AG10803 (cell line): ENCODE results near the gene STEAP3.

ENCODE experiments used
- DNase-seq: peaks from one replicate; pipeline ENCODE4 v3.0.0; 2010; ENCODE audit warnings: low read depth
- H3K4me3 ChIP-seq: 2 replicates; pipeline ENCODE4 v1.5.1; 2011; ENCODE audit warnings: mild to moderate bottlenecking, low read length, control low read depth
- TF ChIP-seq, protein P1 (sequence below): conservative IDR thresholded peaks from 2 replicates; pipeline ENCODE4 v1.5.1; 2011; ENCODE audit warnings: mild to moderate bottlenecking, low read length, control low read depth, inconsistent platforms

The STEAP3 gene

DNA sequence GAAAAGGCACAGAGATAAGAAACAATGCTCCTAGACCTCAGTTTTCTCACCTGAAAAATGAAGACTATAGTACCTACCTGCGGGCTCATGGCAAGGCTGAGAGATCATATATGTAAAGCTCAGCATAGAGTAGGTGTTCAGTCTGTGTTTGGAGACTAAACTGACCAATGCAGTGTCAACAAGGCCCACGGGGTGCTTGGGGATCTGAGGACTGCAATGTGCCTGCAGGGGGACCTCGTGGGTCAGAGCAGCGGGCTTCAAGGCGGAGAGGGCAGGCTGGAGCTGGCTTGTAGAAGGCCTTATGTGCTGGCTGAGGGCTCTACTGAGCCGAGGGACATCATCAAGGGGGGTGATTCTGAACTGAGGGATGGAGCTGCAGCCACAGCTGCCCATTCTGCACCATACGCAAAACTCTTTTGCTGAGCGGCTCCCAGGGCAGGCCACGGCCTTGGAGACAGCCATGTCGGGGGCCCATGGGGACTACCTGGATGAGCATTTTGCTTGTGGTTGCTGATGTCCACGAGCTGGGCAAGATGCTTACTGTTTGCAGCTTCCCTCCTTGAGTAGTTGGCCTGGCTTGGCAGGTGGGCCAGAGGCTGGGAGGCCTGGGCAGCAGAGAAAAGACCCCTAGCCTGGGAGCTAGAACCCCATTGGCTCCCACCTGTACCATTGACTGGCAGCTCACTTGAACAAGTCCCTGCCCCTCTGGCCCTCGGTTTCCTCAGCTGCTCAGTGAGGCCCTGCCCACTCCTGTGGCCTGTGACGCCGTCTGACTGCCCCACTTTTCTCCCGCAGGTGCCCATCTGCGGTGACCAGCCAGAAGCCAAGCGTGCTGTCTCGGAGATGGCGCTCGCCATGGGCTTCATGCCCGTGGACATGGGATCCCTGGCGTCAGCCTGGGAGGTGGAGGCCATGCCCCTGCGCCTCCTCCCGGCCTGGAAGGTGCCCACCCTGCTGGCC is 23.5 kb downstream of the STEAP3 start:
- TF ChIP-seq, protein P1, sequence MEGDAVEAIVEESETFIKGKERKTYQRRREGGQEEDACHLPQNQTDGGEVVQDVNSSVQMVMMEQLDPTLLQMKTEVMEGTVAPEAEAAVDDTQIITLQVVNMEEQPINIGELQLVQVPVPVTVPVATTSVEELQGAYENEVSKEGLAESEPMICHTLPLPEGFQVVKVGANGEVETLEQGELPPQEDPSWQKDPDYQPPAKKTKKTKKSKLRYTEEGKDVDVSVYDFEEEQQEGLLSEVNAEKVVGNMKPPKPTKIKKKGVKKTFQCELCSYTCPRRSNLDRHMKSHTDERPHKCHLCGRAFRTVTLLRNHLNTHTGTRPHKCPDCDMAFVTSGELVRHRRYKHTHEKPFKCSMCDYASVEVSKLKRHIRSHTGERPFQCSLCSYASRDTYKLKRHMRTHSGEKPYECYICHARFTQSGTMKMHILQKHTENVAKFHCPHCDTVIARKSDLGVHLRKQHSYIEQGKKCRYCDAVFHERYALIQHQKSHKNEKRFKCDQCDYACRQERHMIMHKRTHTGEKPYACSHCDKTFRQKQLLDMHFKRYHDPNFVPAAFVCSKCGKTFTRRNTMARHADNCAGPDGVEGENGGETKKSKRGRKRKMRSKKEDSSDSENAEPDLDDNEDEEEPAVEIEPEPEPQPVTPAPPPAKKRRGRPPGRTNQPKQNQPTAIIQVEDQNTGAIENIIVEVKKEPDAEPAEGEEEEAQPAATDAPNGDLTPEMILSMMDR: no peak
- no peak for DNase-seq
- H3K4me3 ChIP-seq: no peak overlapping the region

- TF ChIP-seq, protein P1: no peak
- no peak for DNase-seq
- no peak overlapping the region for H3K4me3 ChIP-seq
These were observed 24.2 kb downstream of the STEAP3 start for GRCh38 chr2:119247844-119248271.

DNA sequence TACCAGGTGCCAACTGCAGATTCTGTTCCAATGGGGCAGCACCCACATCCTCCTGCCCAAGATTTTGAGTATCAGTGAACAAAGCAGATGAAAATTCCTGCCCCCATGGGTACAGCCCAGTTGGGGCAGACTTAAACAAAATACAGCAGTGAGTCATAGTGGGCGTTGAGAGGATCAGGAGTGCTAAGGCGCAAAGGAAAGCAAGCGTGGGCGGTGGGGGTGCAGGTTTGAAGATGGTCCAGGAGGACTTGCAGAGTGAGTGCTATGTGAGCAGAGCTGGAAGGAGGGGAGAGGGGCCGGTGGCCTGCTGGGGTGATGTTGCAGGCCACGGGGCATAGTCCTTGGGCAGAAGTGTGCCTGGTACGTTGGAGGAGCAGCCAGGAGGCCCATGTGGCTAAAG is 24.7 kb downstream of the STEAP3 start:
- H3K4me3 ChIP-seq: no peak overlapping the region
- TF ChIP-seq, protein P1: no peak
- DNase-seq: peak; percentile 40

- no peak overlapping the region for H3K4me3 ChIP-seq
- TF ChIP-seq, protein P1: no peak
- DNase-seq: no peak
These were observed 25.1 kb downstream of the STEAP3 start for GRCh38 chr2:119248751-119249150.

DNA sequence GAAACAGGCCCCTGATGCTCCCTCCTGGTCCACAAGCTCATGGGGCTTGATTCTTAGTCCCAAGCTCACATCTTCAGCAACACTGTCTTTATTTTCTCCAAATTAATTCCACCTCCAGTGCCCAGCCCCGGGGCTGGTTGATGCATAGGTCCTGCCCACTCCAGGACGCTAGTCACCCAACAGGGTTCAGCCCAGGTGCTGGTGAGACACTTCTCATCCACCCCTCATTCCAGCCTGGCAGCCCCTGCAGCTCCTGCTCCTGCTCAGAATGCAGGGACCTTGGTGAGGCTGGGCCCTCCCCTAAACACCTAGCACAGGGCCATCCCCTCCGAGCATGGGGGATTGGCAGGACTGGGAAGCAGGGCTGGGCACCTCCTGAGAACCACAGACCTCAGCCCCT is 25.7 kb downstream of the STEAP3 start:
- TF ChIP-seq, protein P1: no peak
- DNase-seq: no peak
- no peak overlapping the region for H3K4me3 ChIP-seq

GRCh38 chr2:119249855-119250717 is 26.5 kb downstream of the STEAP3 start:
- DNase-seq: no peak
- H3K4me3 ChIP-seq: no peak overlapping the region
- TF ChIP-seq, protein P1: no peak
